ENCODE results near the gene S100A1. TPM values are rescaled to one million over a fixed set of nuclear protein-coding genes. Genes with fewer than 3 reads are reported as not detected.

The S100A1 gene
- total RNA-seq, 1 experiment from 2014 or later, result 0.29 TPM

- H3K4me2 ChIP-seq (ENCODE audit: low read length), result peak within 1 kb of the TSS; percentile 94
- H3K9me3 ChIP-seq (ENCODE audit: low read length), result no peaks in the 10 kb centered on the region
- ATAC-seq (peak; percentile 88), DNase-seq (peak; percentile 100)
- peak within 1 kb of the TSS; percentile 97 for H3K27ac ChIP-seq (ENCODE audit: low read length)
- H3K79me2 ChIP-seq (ENCODE audit: low read length), result peaks cover 56% of the 10 kb centered on the region
- intact Hi-C loops (cut with micrococcal nuclease), result loop anchor here (1.0 to 2.0 kb wide), 2 partner anchors 25 to 37 kb away; partner anchors contain the start of gene SNAPIN
- no peaks in the 10 kb centered on the region for H3K9me2 ChIP-seq (replicated peaks; ENCODE audit: low read length)
- CTCF ChIA-PET, result interaction anchor here (0.5 to 2.5 kb wide), 10 partner anchors 15 to 289 kb away, joined by 3 to 25 read pairs (median 4); partner anchors contain the start of genes GATAD2B and S100A16
- H3K4me3 ChIP-seq (ENCODE audit: low read length), result peak within 1 kb of the TSS; percentile 83
- H3K4me1 ChIP-seq (ENCODE audit: insufficient read depth, low read length), result peaks cover 18% of the 10 kb centered on the region
- H4K20me1 ChIP-seq (ENCODE audit: low read length), result peaks cover 18% of the 10 kb centered on the region; the same call in 1 of the 2 replicates
- peak within 1 kb of the TSS; percentile 66 for H2AFZ ChIP-seq (ENCODE audit: low read length)
- POLR2A ChIA-PET (ENCODE audit: unreplicated experiment), result interaction anchor here (0.5 to 1.7 kb wide), 23 partner anchors 9 to 122 kb away, joined by 3 to 20 read pairs (median 6); partner anchors contain the start of genes INTS3, S100A14, S100A16 and S100A6
- H3K27me3 ChIP-seq (ENCODE audit: low read length), result no peaks in the 10 kb centered on the region
- peaks cover 4% of the 10 kb centered on the region for H3F3A ChIP-seq (ENCODE audit: low read length, unreplicated experiment)
- TF ChIP-seq EZH2 (IDR thresholded peaks at IDR 0.05; ENCODE audit: low read length, unreplicated experiment), result no peak
- no peak for TF ChIP-seq EZH2phosphoT487 (IDR thresholded peaks at IDR 0.05; ENCODE audit: borderline replicate concordance, low read length)
- TF ChIP-seq CTCF (conservative IDR thresholded peaks at IDR 0.05; ENCODE audit: low read depth, low read length), result no peak
- H3K9ac ChIP-seq (ENCODE audit: low read length), result peak within 1 kb of the TSS; percentile 99
- TSS peak; percentile 91 for BruUV-seq (replicated peaks)
- H3K36me3 ChIP-seq (ENCODE audit: low read depth, low read length), result peaks cover 26% of the 10 kb centered on the region
Observed at GRCh38 chr1:153633754-153634665, 5.8 kb downstream of the S100A1 start, which contains the start of gene CHTOP. Gene CHTOP (plus strand): TSS chr1:153634066. CDS start chr1:153636589, 2,523 bp downstream.

- TF ChIP-seq EZH2phosphoT487 (IDR thresholded peaks at IDR 0.05; ENCODE audit: borderline replicate concordance, low read length) (no peak), CTCF (conservative IDR thresholded peaks at IDR 0.05; ENCODE audit: low read depth, low read length) (no peak), EZH2 (IDR thresholded peaks at IDR 0.05; ENCODE audit: low read length, unreplicated experiment) (no peak)
- Histone ChIP-seq H3K79me2 (ENCODE audit: low read length) (peaks cover 75% of the 10 kb centered on the region), H3K4me1 (ENCODE audit: insufficient read depth, low read length) (peaks cover 18% of the 10 kb centered on the region), H3K9me2 (replicated peaks; ENCODE audit: low read length) (no peaks in the 10 kb centered on the region), H3K9me3 (ENCODE audit: low read length) (no peaks in the 10 kb centered on the region), H3K4me3 (ENCODE audit: low read length) (peak overlapping the region; percentile 83), H3K27ac (ENCODE audit: low read length) (peak overlapping the region; percentile 1; the same call in 1 of the 2 replicates), H2AFZ (ENCODE audit: low read length) (no peak overlapping the region), H3K9ac (ENCODE audit: low read length) (peak overlapping the region; percentile 99), H4K20me1 (ENCODE audit: low read length) (peaks cover 18% of the 10 kb centered on the region; the same call in 1 of the 2 replicates), H3K4me2 (ENCODE audit: low read length) (peak overlapping the region; percentile 94), H3K27me3 (ENCODE audit: low read length) (no peaks in the 10 kb centered on the region), H3K36me3 (ENCODE audit: low read depth, low read length) (peaks cover 44% of the 10 kb centered on the region), H3F3A (ENCODE audit: low read length, unreplicated experiment) (peaks cover 4% of the 10 kb centered on the region)
- ATAC-seq (no peak), DNase-seq (no peak)
- intact Hi-C loops (cut with micrococcal nuclease), result loop anchor here (2.0 kb wide), 1 partner anchor 23 kb away; the partner anchor contains the start of gene SNAPIN
- POLR2A ChIA-PET (ENCODE audit: unreplicated experiment), result interaction anchor here (0.6 to 1.7 kb wide), 3 partner anchors 23 to 70 kb away, joined by 4 to 20 read pairs (median 4); partner anchors contain the start of gene S100A16
- CTCF ChIA-PET, result interaction anchor here (2.5 kb wide), 1 partner anchor 63 kb away, joined by 25 read pairs; no protein-coding TSS in a partner anchor
- no TSS peak for BruUV-seq (replicated peaks)
Observed at GRCh38 chr1:153635872-153636271, 7.6 kb downstream of the S100A1 start.

All from PC-3 (cell line).